CD14-positive monocyte (primary cell): ENCODE data around the gene IRAK3. TPM values are rescaled to one million over a fixed set of nuclear protein-coding genes. Genes with fewer than 3 reads are reported as not detected.

Source experiments
- DNase-seq, 3 donors: peaks; one replicate each; pipeline ENCODE4 v3.0.0-alpha.2; 2011 to 2022
- H2AFZ ChIP-seq: 2 replicates; pipeline ENCODE4 v1.6.0; 2012; ENCODE audit warnings: mild to moderate bottlenecking, low read depth, low read length, inconsistent platforms; ENCODE audit not compliant: insufficient read depth, poor library complexity, severe bottlenecking
- H3K27ac ChIP-seq, 2 donors: 1 replicate in 1 of 2; 2 replicates in 1 of 2; pipeline ENCODE4 v1.5.1; 2012 to 2013; ENCODE audit warnings: low read length in 2 of 2, control low read depth in 1 of 2, inconsistent platforms in 1 of 2, low read depth in 1 of 2, mild to moderate bottlenecking in 1 of 2
- H3K27me3 ChIP-seq, 2 donors: one replicate each; pipeline versions ENCODE4 v1.6.0 to v1.6.1; 2011 to 2013; ENCODE audit warnings: low read length in 2 of 2; ENCODE audit not compliant: control insufficient read depth in 2 of 2, insufficient read depth in 2 of 2
- H3K36me3 ChIP-seq, 2 donors: replicated peaks in 1 of 2; 1 replicate in 1 of 2; 2 replicates in 1 of 2; pipeline versions ENCODE4 v1.5.1 to v1.6.1; 2012 to 2013; ENCODE audit warnings: low read length in 2 of 2, control low read depth in 1 of 2, inconsistent platforms in 1 of 2, mild to moderate bottlenecking in 1 of 2; ENCODE audit not compliant: insufficient read depth in 2 of 2, control insufficient read depth in 1 of 2
- H3K4me1 ChIP-seq, 2 donors: 1 replicate in 1 of 2; 2 replicates in 1 of 2; pipeline versions ENCODE4 v1.5.1 to v1.6.1; 2012 to 2013; ENCODE audit warnings: low read length in 2 of 2, control low read depth in 1 of 2, inconsistent platforms in 1 of 2, mild to moderate bottlenecking in 1 of 2, moderate library complexity in 1 of 2; ENCODE audit not compliant: insufficient read depth in 2 of 2, control insufficient read depth in 1 of 2
- H3K4me2 ChIP-seq: replicated peaks from 2 replicates; pipeline ENCODE3; 2012; ENCODE audit warnings: low read length, moderate library complexity, mild to moderate bottlenecking; ENCODE audit not compliant: poor library complexity, severe bottlenecking; ENCODE audit errors: extremely low read depth
- H3K4me3 ChIP-seq, 3 experiments: fragments of 200-600 bp in 1 of 3; sonication (generic) in 1 of 3; replicated peaks in 1 of 3; 1 replicate in 2 of 3; 2 replicates in 1 of 3; pipeline ENCODE4 v1.5.1; 2011 to 2013; ENCODE audit warnings: low read length in 3 of 3, mild to moderate bottlenecking in 3 of 3, control low read depth in 2 of 3, low read depth in 2 of 3, inconsistent platforms in 1 of 3, moderate library complexity in 1 of 3
- H3K79me2 ChIP-seq: 2 replicates; pipeline ENCODE4 v1.6.0; 2012; ENCODE audit warnings: mild to moderate bottlenecking, control low read depth, inconsistent platforms, low read length, moderate library complexity; ENCODE audit not compliant: insufficient read depth
- H3K9ac ChIP-seq: 2 replicates; pipeline ENCODE4 v1.6.0; 2017; ENCODE audit warnings: low read length, mild to moderate bottlenecking; ENCODE audit not compliant: insufficient read depth, poor library complexity, severe bottlenecking
- H3K9me3 ChIP-seq, 2 donors: replicated peaks in 1 of 2; 1 replicate in 1 of 2; 2 replicates in 1 of 2; pipeline versions ENCODE4 v1.5.1 to v1.6.1; 2012 to 2013; ENCODE audit warnings: low read length in 2 of 2, control low read depth in 1 of 2; ENCODE audit not compliant: control insufficient read depth in 1 of 2, insufficient read depth in 1 of 2
- H4K20me1 ChIP-seq: 2 replicates; pipeline ENCODE4 v1.6.0; 2012; ENCODE audit warnings: mild to moderate bottlenecking, low read length, control low read depth, moderate library complexity; ENCODE audit not compliant: insufficient read depth
- H3K27ac Mint-ChIP-seq, 7 donors: one replicate each; pipeline ENCODE4 v1.8.0; 2020; ENCODE audit warnings: mild to moderate bottlenecking in 7 of 7, mixed read lengths in 7 of 7, moderate library complexity in 6 of 7, inconsistent platforms in 2 of 7
- H3K27me3 Mint-ChIP-seq, 3 donors: one replicate each; pipeline ENCODE4 v1.8.0; 2021 to 2022; ENCODE audit warnings: low read depth in 3 of 3, mild to moderate bottlenecking in 3 of 3, mixed read lengths in 3 of 3, moderate library complexity in 3 of 3, inconsistent platforms in 1 of 3
- H3K36me3 Mint-ChIP-seq, 2 donors: one replicate each; pipeline ENCODE4 v1.8.0; 2020; ENCODE audit warnings: mixed read lengths in 2 of 2, inconsistent platforms in 1 of 2, mild to moderate bottlenecking in 1 of 2
- H3K4me1 Mint-ChIP-seq: one replicate; pipeline ENCODE4 v1.8.0; 2020; ENCODE audit warnings: mild to moderate bottlenecking, mixed read lengths
- H3K4me3 Mint-ChIP-seq, 2 donors: one replicate each; pipeline ENCODE4 v1.8.0; 2020; ENCODE audit warnings: mild to moderate bottlenecking in 2 of 2, mixed read lengths in 2 of 2, moderate library complexity in 1 of 2
- H3K9me3 Mint-ChIP-seq, 7 donors: one replicate each; pipeline ENCODE4 v1.8.0; 2020 to 2022; ENCODE audit warnings: mixed read lengths in 7 of 7, mild to moderate bottlenecking in 6 of 7, moderate library complexity in 6 of 7, inconsistent platforms in 2 of 7
- WGBS: methylation state at CpG from one replicate; pipeline ENCODE4 v1.1.5; 2013; ENCODE audit warnings: missing lambda C conversion rate; ENCODE audit not compliant: insufficient coverage; 5-methylcytosine and 5-hydroxymethylcytosine counted together
- intact Hi-C, 2 donors: fragments of 100-400 bp; cut with micrococcal nuclease; formaldehyde crosslinking; loops; one replicate each; pipeline versions ENCODE4 v1.15.0 to v1.15.1; 2023
- polyA plus RNA-seq, 3 donors: library from polyadenylated mRNA; depleted of rRNA in 1 of 3; unstranded in 2 of 3; stranded (reverse) in 1 of 3; fragments of 300-500 nt in 2 of 3; fragments of >200 nt in 1 of 3; fragmentation: Illumina TruSeq in 2 of 3; gene quantifications; 1 replicate in 2 of 3; 2 replicates in 1 of 3; pipeline ENCODE4 v1.2.3, GENCODE V29; 2012 to 2021
- TF ChIP-seq, protein P1 (sequence below): fragments of 200-600 bp; IDR thresholded peaks from one replicate; pipeline ENCODE4 v1.8.0; 2022; ENCODE audit warnings: antibody characterized with exemption, mild to moderate bottlenecking

Gene IRAK3
- polyA plus RNA-seq, 3 donors: 56.9 to 59.7 (median 58.0) TPM

DNA sequence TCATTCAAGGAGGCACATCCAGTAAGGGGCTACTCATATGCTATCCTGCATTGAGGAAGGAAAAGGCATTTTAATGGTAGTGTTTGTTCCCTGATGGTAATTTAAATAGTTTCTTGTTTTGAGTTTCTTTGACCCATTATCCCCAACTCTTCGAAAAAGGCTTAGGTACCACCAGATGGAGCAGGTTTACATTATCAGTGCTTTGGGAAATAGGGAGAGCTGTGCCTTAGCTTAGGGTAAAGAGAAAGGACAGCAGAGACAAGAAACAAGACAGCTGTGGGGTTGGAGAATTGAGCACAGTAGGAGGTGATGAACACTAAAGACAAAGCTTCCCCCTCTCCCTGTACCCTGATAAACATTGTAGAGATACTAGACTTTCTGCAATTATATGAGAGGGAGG is 84.1 kb downstream of the IRAK3 start:
- TF ChIP-seq, protein P1, sequence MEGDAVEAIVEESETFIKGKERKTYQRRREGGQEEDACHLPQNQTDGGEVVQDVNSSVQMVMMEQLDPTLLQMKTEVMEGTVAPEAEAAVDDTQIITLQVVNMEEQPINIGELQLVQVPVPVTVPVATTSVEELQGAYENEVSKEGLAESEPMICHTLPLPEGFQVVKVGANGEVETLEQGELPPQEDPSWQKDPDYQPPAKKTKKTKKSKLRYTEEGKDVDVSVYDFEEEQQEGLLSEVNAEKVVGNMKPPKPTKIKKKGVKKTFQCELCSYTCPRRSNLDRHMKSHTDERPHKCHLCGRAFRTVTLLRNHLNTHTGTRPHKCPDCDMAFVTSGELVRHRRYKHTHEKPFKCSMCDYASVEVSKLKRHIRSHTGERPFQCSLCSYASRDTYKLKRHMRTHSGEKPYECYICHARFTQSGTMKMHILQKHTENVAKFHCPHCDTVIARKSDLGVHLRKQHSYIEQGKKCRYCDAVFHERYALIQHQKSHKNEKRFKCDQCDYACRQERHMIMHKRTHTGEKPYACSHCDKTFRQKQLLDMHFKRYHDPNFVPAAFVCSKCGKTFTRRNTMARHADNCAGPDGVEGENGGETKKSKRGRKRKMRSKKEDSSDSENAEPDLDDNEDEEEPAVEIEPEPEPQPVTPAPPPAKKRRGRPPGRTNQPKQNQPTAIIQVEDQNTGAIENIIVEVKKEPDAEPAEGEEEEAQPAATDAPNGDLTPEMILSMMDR: no peak
- peaks cover 0 to 4% (median 0%) of the 10 kb centered on the region in 7 donors for H3K9me3 Mint-ChIP-seq

DNA sequence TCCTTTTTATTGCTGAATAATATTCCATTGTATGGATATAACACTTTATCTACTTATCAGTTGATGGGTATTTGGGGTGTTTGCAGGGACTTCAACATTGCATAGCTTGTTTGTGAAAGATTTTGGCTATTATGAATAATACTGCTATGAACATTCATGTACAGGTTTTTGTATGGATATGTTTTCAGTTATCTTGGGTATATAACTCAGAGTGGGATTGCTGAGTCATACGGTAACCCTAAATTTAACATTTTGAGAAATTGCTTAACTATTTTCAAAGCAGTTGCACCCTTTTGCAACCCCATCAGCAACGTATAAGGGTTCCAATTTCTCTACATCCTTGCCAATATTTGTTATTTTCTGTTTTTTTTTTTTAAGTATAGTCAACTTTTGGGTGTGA is 86.0 kb downstream of the IRAK3 start:
- WGBS: no CpG with 5 or more reads among the region's 2 CpGs
- Histone ChIP-seq H3K9me3 (no peaks in the 10 kb centered on the region), H3K4me1 (peaks cover 33 to 52% of the 10 kb centered on the region in 2 donors), H3K9ac (no peak overlapping the region), H3K27me3 (no peaks in the 10 kb centered on the region), H2AFZ (no peak overlapping the region), H3K27ac (peak overlapping the region in 1 of 2 donors; percentile 55), H3K36me3 (no peaks in the 10 kb centered on the region), H3K4me2 (no peak overlapping the region), H3K4me3 (no peak overlapping the region), H4K20me1 (no peaks in the 10 kb centered on the region), H3K79me2 (peaks cover 4% of the 10 kb centered on the region)
- Mint-ChIP-seq H3K27me3 (peaks cover 0 to 1% (median 0%) of the 10 kb centered on the region in 3 donors), H3K27ac (peak overlapping the region in 1 of 7 donors; percentile 30), H3K4me1 (peaks cover 60% of the 10 kb centered on the region), H3K36me3 (no peaks in the 10 kb centered on the region), H3K9me3 (peaks cover 0 to 4% (median 0%) of the 10 kb centered on the region in 7 donors), H3K4me3 (no peak overlapping the region)
- TF ChIP-seq, protein P1: no peak
- intact Hi-C loops: no loop called here
- DNase-seq: no peak

More for the DNA sequence above, 84.1 kb downstream of the IRAK3 start:
- no peak for DNase-seq
- WGBS: 100% methylated on average over 1 of the region's 1 CpG
- H3K9ac ChIP-seq: no peak overlapping the region
- H3K36me3 Mint-ChIP-seq: no peaks in the 10 kb centered on the region
- H3K27ac Mint-ChIP-seq: no peak overlapping the region
- H3K27me3 Mint-ChIP-seq: peaks cover 0 to 1% (median 0%) of the 10 kb centered on the region in 3 donors
- no peaks in the 10 kb centered on the region for H4K20me1 ChIP-seq
- no peak overlapping the region for H3K27ac ChIP-seq
- no peak overlapping the region for H3K4me3 Mint-ChIP-seq
- H3K79me2 ChIP-seq: peaks cover 4% of the 10 kb centered on the region
- no peak overlapping the region for H2AFZ ChIP-seq
- no peaks in the 10 kb centered on the region for H3K9me3 ChIP-seq
- H3K4me1 Mint-ChIP-seq: peaks cover 45% of the 10 kb centered on the region
- H3K4me3 ChIP-seq: no peak overlapping the region
- no peaks in the 10 kb centered on the region for H3K27me3 ChIP-seq
- peaks cover 40 to 56% of the 10 kb centered on the region in 2 donors for H3K4me1 ChIP-seq
- H3K4me2 ChIP-seq: no peak overlapping the region
- H3K36me3 ChIP-seq: no peaks in the 10 kb centered on the region
- intact Hi-C loops: no loop called here
